SK-N-SH treated with all-trans-retinoic acid at 6 μM for 48 hours (cell line): Measurements from ENCODE around the gene TANC1.

Experiments used
- OSR1 ChIP-seq: fragments of 250-450 bp; sonication (Bioruptor Pico); IDR thresholded peaks from 2 replicates; pipeline ENCODE4 v1.8.0; 2022; ENCODE audit warnings: moderate library complexity, mild to moderate bottlenecking, inconsistent platforms
- PPARA ChIP-seq: fragments of 250-450 bp; sonication (Bioruptor Pico); IDR thresholded peaks from 2 replicates; pipeline ENCODE4 v1.5.0; 2020; ENCODE audit warnings: mild to moderate bottlenecking, borderline replicate concordance
- RARB ChIP-seq: fragments of 250-450 bp; sonication (Bioruptor Pico); IDR thresholded peaks from 2 replicates; pipeline ENCODE4 v1.8.0; 2021; ENCODE audit warnings: mild to moderate bottlenecking, moderate library complexity
- TSHZ2 ChIP-seq: fragments of 250-450 bp; sonication (Bioruptor Pico); IDR thresholded peaks from 2 replicates; pipeline ENCODE4 v1.5.0; 2020; ENCODE audit warnings: mild to moderate bottlenecking, moderate library complexity
- ZNF70 ChIP-seq: fragments of 450-650 bp; formaldehyde crosslinking; IDR thresholded peaks from 2 replicates; pipeline ENCODE4 v1.5.0; 2020; ENCODE audit warnings: mild to moderate bottlenecking, moderate library complexity
- TF ChIP-seq, protein P1 (sequence below): fragments of 250-450 bp; sonication (Bioruptor Pico); IDR thresholded peaks from 2 replicates; pipeline ENCODE4 v1.5.1; 2020; ENCODE audit warnings: low read depth, mild to moderate bottlenecking, moderate library complexity

DNA sequence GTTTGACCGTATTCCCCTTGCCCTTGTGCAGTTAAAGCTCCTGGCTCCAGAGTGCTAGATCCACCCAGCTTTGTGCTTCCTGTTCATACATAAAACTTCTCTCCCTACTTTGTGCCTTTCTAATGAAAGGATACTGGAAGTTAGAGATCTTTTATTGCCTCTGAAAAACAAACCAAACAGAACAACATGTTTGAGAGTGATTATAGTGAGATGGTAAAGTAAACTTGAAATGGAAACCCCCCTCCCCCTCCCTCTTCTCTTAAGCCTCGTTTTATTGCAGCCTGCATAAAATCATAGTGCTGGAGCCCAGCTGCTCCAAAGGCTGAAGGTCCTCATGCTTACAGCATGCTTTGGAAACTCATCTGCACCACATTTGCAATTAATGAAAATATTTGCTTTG lies 125.1 kb downstream of the TANC1 start:
- TF ChIP-seq RARB (CRISPR knock-in tag): no peak
- TF ChIP-seq PPARA (CRISPR knock-in tag): no peak
- TF ChIP-seq ZNF70 (CRISPR knock-in tag): no peak
- TF ChIP-seq TSHZ2: no peak
- TF ChIP-seq, protein P1, sequence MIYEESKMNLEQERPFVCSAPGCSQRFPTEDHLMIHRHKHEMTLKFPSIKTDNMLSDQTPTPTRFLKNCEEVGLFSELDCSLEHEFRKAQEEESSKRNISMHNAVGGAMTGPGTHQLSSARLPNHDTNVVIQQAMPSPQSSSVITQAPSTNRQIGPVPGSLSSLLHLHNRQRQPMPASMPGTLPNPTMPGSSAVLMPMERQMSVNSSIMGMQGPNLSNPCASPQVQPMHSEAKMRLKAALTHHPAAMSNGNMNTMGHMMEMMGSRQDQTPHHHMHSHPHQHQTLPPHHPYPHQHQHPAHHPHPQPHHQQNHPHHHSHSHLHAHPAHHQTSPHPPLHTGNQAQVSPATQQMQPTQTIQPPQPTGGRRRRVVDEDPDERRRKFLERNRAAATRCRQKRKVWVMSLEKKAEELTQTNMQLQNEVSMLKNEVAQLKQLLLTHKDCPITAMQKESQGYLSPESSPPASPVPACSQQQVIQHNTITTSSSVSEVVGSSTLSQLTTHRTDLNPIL (CRISPR knock-in tag): no peak
- TF ChIP-seq OSR1 (CRISPR knock-in tag): no peak
